ENCODE results near the gene SLC22A2. TPM values are rescaled to one million over a fixed set of nuclear protein-coding genes. Genes with fewer than 3 reads are reported as not detected.

The SLC22A2 gene
- total RNA-seq, 1 experiment from 2014 or later = 0.96 TPM

GRCh38 chr6:160190973-160191372, 67.6 kb downstream of the SLC22A2 start:
- CTCF ChIA-PET = no interaction called here

GRCh38 chr6:160190081-160190480, 68.5 kb downstream of the SLC22A2 start:
- CTCF ChIA-PET = no interaction called here
- no peak for ATAC-seq
- Mint-ChIP-seq H3K27ac (no peak overlapping the region), H3K27me3 (ENCODE audit: low read depth) (no peaks in the 10 kb centered on the region; the same call in none of the 2 replicates), H3K4me3 (no peak overlapping the region), H3K9me3 (peaks cover 46% of the 10 kb centered on the region), H3K36me3 (peaks cover 38% of the 10 kb centered on the region), H3K4me1 (no peaks in the 10 kb centered on the region)
- POLR2A ChIA-PET = no interaction called here
- no peak for DNase-seq (ENCODE audit: low spot score)
- no peak for TF ChIP-seq ZNF317 (CRISPR knock-in tag; IDR thresholded peaks at IDR 0.05; ENCODE audit: borderline replicate concordance, low read depth)
- no peak for TF ChIP-seq FOXJ3 (CRISPR knock-in tag; IDR thresholded peaks at IDR 0.05; ENCODE audit: borderline replicate concordance)
- no peak for TF ChIP-seq GABPB1 (CRISPR knock-in tag; IDR thresholded peaks at IDR 0.05)
- TF ChIP-seq IRF2 (CRISPR knock-in tag; IDR thresholded peaks at IDR 0.05; ENCODE audit: borderline replicate concordance, low read depth) = no peak
- TF ChIP-seq ATF6 (CRISPR knock-in tag; IDR thresholded peaks at IDR 0.05) = no peak
- TF ChIP-seq FOXK1 (CRISPR knock-in tag; IDR thresholded peaks at IDR 0.05) = no peak
- TF ChIP-seq SMAD3 (CRISPR knock-in tag; IDR thresholded peaks at IDR 0.05; ENCODE audit: borderline replicate concordance) = no peak
- no peak for TF ChIP-seq ARID4B (CRISPR knock-in tag; IDR thresholded peaks at IDR 0.05; ENCODE audit: borderline replicate concordance)
- no peak for TF ChIP-seq ZNF281 (CRISPR knock-in tag; IDR thresholded peaks at IDR 0.05)

More at GRCh38 chr6:160190973-160191372, 67.6 kb downstream of the SLC22A2 start:
- Mint-ChIP-seq H3K27ac (no peak overlapping the region), H3K36me3 (peaks cover 37% of the 10 kb centered on the region), H3K4me1 (no peaks in the 10 kb centered on the region), H3K9me3 (peaks cover 51% of the 10 kb centered on the region), H3K27me3 (ENCODE audit: low read depth) (no peaks in the 10 kb centered on the region; the same call in none of the 2 replicates), H3K4me3 (no peak overlapping the region)
- no peak for DNase-seq (ENCODE audit: low spot score)
- TF ChIP-seq SOX15 (CRISPR knock-in tag; IDR thresholded peaks at IDR 0.05) (no peak), NFYB (CRISPR knock-in tag; conservative IDR thresholded peaks at IDR 0.05; ENCODE audit: low read depth) (no peak), ARID4B (CRISPR knock-in tag; IDR thresholded peaks at IDR 0.05; ENCODE audit: borderline replicate concordance) (no peak), ELF4 (CRISPR knock-in tag; IDR thresholded peaks at IDR 0.05; ENCODE audit: low read depth) (no peak), IRF2 (CRISPR knock-in tag; IDR thresholded peaks at IDR 0.05; ENCODE audit: borderline replicate concordance, low read depth) (no peak), IRF1 (CRISPR knock-in tag; IDR thresholded peaks at IDR 0.05) (no peak)
- POLR2A ChIA-PET = interaction anchor here (0.6 kb wide), 1 partner anchor 331 kb away, joined by 5 read pairs; no protein-coding TSS in a partner anchor
- ATAC-seq = no peak
